ENCODE data around the gene KRTAP10-5.
"Not testable (repeated sequence)": the region's sequence is repeated elsewhere in the genome, so short reads cannot be mapped to it uniquely, and the experiment has no call there.

Gene KRTAP10-5, protein sequence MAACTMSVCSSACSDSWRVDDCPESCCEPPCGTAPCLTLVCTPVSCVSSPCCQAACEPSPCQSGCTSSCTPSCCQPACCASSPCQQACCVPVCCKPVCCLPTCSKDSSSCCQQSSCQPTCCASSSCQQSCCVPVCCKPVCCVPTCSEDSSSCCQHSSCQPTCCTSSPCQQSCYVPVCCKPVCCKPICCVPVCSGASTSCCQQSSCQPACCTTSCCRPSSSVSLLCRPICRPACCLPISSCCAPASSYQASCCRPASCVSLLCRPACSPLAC

DNA sequence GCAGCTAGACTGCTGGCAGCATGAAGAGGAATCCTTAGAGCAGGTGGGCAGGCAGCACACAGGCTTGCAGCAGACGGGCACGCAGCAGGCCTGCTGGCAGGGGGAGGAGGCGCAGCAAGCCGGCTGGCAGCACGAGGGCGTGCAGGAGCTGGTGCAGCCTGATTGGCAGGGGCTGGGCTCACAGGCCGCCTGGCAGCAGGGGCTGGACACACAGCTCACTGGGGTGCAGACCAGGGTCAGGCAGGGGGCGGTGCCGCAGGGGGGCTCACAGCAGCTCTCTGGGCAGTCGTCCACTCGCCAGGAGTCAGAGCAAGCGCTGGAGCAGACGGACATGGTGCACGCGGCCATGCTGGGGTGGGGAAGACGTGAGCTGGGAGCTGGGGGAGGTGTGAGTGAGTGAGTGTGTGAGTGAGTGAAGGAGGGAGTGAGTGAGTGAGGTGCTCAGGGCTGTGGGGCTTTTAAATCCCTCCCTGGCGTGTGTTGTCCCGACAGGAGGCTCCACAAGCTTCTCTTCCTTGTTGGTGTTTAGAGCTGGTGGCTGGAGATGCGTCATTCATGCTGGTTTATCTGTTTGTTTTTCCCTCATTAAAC is at the start of gene KRTAP10-5:
KRTAP10-5 (minus strand) TSS at position 374 of the 591 bp plus-strand sequence; CDS start at position 348, 26 bp downstream.
- not testable (repeated sequence) for DNase-seq

GRCh38 chr21:44628707-44629391 is 48.4 kb upstream of the KRTAP10-5 start:
- DNase-seq, result no peak

- DNase-seq, result not testable (repeated sequence)
Observed at GRCh38 chr21:44627831-44628233, 47.4 kb upstream of the KRTAP10-5 start.

GRCh38 chr21:44627181-44627822 is 46.9 kb upstream of the KRTAP10-5 start:
- DNase-seq, result not testable (repeated sequence)

DNA sequence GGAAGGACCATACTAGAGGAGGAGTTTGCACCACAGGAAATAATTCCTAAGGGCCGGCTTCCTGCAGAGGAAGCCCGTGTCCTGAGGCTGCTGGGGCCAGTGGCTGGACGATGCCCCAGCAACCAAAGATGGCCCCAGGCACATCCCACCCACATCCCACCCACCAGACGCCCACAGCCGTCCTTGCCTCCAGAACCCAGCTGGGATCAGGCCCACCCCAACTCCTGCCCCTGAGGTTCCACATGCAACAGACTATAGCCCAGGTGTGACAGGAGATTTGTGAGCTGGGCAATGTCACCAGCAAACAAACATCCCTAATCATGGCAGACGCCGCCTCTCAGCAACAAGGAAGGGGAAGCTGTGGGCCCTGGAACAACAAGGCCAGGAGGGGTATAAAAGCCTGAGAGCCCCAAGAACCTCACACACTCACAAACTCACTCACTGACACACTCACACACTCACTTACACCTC is 46.3 kb upstream of the KRTAP10-5 start, which contains the start of gene KRTAP10-9:
KRTAP10-9 (plus strand) TSS at position 421 of the 471 bp plus-strand sequence. CDS start 79 bp downstream, outside the sequence.
- DNase-seq, result no peak

GRCh38 chr21:44626262-44626661 is 45.9 kb upstream of the KRTAP10-5 start:
- no peak for DNase-seq

GRCh38 chr21:44625756-44626155 is 45.4 kb upstream of the KRTAP10-5 start:
- DNase-seq, result no peak

GRCh38 chr21:44623575-44623974 is 43.2 kb upstream of the KRTAP10-5 start:
- DNase-seq, result no peak

DNA sequence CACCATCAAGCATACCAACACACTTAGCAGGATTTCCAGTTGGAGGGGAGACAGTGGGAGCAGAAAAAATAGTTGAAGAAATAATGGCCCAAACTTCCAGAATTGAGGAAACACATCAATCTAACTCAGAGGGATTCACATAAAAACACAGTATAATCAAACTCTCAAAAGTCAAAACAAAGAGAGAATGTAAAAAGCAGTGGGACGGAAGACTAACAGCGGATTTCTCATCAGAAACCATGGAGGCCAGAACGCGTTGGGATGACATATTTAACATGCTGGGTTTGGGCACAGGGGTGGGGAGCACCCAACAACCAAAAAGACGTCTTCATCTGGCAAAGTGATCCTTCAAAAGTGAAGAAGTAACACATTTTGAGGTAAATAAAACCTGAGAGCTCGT is 39.5 kb upstream of the KRTAP10-5 start:
- no peak for DNase-seq

GRCh38 chr21:44618909-44619308 is 38.5 kb upstream of the KRTAP10-5 start:
- no peak for DNase-seq

DNA sequence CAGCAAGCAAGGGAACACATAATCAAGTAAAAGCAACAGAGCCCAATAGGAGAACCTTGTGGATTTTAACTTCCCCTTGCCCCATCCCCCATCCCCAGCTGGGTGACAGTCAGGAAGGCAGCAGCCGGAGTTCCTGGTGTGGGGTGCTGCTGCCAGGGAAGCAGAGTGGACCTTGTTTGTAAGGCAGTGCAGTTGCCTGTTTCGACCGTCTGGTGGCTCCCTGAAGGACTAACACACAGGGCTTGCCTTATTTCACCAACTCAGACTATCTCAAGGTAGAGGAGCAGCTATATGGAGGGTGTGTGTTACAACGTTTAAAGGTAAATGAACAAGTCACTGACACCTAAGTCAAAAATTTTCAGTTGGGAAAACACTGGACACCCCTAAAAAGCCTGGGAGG is 38.1 kb upstream of the KRTAP10-5 start:
- DNase-seq, result no peak

DNA sequence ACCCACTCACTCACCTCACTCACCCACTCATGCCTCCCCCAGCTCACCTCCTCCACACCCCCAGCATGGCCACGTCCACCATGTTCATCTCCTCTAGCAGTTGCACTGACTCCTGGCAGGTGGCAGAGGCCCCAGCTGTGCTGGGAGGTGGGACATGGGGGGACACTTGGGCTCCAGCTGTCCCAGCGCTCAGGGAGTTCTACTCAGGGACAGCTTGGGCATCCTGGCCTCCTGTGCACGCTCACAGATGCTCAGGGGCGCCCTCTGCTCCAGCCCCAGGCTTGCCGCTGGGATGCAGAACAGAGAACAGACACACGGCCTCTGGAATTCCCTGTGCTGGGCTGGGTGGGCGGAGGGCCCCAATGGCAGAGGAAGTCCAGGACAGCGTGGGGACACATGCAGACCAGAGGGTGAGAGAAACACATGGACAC is 36.7 kb upstream of the KRTAP10-5 start:
- DNase-seq, result no peak

DNA sequence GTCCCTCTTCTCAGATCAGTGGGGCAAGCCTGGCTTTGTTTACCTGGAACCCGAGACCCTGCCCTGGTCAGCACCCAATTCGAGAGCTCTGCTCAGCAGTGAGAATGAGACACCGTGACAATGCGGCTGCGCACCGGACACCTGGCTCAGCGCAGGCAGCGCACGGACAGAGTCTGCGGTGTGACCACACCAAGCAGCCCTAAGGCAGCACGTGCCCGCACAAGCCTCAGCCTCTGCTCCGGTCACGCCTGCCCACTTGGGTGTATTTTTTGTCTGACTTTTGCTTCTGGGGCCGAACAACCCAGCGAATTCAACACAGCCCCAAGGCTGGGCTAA is 36.2 kb upstream of the KRTAP10-5 start:
- DNase-seq, result no peak

DNA sequence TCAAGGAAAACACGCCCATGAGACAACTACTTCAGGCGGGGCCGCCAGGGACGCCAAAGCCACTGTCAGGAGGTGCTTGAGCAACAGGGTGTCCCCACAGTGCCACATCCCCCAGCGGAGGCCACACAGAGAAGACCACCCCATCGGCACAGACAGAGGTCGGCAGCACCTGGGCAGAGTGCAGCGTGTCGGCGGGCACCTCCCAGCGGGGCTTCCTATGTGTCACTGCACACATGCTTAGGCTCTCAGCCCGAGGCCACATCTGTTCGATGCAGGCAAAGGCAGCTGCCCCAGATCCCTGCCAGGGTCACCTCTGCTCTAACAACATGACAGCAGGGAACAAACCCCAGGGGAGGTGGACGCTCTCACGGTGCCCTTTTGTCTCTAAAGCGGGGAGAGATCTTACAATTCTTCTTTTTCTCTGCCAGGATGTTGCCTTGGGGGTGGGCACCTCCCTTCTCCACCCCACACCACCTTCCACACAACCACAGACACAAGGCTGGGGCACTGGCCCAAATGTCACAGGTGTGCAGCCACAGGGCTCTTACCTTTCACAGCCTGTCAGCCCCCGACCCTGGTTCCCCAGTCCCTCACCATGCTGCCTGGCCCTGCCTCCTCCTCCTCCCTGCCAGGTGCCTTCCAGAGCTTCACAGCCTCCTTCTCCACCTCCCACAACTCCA is 35.6 kb upstream of the KRTAP10-5 start:
- no peak for DNase-seq

DNA sequence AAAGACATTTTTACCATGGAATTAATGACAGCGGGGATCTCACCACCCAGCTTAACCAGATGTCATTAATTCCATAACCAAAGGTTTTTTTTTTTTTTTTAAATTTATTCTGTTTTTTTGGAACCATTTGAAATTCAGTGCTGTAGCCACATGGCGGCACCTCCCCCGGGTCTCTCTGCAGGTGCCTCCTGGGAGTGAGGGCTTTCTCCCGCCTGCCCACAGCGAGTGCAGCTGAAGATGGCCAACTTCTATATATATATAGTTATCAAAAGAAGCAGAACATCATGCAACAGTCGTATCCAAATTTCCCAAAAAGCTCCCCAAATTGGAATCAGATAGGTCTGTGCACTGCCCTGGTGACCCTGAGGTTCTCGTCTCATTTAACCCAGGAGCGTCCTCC is 35.1 kb upstream of the KRTAP10-5 start:
- no peak for DNase-seq

DNA sequence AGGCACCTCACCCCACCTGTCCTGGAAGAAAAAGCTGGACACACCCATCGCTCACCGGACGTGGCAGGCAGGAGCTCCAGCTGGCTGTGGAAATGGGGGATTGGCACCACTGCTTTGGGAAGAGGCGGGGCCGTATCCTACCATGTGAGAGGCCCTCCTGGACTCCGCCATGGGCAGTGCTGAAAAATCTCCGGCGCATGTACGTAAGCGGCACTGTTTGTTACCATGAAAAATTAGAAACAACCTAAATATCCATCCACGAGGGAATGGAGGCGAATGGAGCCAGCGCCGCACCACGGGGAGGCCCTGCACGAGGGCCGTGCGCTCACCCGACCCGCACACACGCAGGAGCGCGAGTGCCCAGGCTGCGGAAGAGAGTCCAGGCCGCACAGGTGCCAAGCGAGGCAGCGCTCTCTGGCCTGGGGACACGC is 34.6 kb upstream of the KRTAP10-5 start:
- no peak for DNase-seq

GRCh38 chr21:44614161-44614631 is 33.8 kb upstream of the KRTAP10-5 start:
- no peak for DNase-seq

DNA sequence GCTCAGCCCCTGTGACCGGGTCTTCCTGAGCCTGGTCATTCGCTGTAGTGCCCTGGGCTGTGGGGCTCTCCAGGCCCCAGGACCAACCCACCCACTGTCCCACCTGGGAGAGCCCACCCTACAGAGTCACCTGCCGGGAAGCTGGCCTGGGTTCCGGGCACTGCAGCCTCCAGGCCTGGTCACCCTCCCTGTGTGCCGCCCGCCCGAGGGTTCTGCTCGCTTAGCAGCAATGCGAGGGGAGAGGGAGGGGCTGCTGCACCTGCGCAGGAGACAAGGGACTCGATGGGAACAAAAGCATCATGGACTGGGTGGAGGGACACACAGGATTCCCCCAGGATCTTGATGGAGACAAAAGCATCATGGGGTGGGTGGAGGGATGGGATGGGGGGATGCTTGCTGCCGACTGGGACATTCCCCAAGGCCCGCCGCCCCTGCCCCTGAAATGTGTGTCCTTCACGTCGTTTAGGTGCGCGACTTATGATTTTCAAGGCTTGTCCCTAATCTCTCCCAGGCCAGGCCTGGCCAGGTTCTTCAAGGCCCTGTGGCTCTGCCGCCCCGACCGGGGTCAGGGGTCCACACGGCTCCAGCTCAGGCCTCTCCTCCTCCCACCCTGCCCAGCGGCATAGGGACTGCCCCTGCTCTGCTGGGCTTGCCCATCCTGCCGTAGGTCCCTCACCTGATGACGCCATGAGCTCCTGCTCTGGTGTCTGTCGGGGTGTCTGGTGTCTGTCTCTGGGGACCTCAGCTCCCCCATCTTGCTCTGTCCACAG is 33.2 kb upstream of the KRTAP10-5 start:
- no peak for DNase-seq

DNA sequence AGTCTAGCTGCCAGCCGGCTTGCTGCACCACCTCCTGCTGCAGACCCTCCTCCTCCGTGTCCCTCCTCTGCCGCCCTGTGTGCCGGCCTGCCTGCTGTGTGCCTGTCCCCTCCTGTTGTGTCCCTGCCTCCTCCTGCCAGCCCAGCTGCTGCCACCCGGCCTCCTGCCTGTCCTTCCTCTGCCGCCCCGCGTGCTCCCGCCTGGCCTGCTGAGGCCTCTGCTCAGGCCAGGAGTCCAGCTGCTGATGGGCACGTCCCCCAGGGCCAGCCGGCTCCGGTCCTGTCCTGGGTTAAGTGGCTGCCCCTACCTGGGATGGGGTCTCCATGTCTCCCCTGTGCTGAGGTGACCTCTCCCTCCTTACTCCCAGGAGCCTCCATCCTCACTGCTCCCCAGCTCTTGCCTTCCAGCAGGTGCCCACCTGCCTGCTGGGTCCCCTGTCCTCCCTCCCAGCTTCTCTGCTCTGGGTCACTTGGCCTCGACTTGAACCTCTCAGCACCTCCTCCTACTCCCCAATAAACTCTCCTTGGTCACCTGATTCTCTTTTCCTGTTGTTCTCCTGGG is 32.3 kb upstream of the KRTAP10-5 start:
- DNase-seq, result no peak

DNA sequence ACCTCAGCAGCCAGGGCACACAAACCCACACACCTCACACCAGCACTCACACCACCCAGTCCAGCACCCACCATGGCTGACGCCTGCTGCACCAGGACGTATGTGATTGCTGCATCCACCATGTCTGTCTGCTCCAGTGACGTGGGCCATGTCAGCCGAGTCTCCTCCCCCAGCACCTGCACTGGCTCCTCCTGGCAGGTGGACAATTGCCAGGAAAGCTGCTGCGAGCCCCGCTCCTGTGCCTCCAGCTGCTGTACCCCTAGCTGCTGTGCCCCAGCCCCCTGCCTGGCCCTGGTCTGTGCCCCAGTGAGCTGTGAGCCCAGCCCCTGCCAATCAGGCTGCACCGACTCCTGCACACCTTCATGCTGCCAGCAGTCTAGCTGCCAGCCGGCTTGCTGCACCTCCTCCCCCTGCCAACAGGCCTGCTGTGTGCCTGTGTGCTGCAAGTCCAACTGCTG is 31.7 kb upstream of the KRTAP10-5 start, which contains the start of gene KRTAP10-8:
KRTAP10-8 (plus strand) TSS at position 51 of the 458 bp plus-strand sequence; CDS start at position 73, 22 bp downstream.
- DNase-seq, result no peak

DNA sequence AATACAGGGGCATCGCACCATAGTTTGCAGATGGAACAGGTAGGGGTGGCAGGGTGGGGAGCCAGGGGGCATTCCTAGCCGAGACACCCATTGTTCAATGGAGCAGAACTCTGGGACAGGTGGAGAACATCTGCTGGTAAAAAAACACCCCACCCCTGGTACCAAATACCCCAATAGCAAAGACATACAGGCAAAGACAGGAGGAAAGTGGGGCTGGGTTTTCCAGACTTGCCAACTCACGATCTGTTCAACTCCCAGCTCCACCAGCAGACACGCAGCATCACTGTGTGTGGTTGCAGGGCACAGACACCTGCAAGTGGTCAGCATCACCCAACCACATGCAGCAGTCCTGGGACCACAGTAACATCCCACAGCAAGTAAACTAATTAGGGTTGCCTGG is 31.1 kb upstream of the KRTAP10-5 start:
- DNase-seq, result no peak
